Activated CD4-positive, alpha-beta T cell treated with anti-CD3 and anti-CD28 coated beads for 1 hour (primary cell): Measurements from ENCODE around the gene GALNT10.

Experiments
- DNase-seq: peaks from one replicate; pipeline ENCODE4 v3.0.0-alpha.2; 2020

Gene GALNT10

GRCh38 chr5:154393850-154394249, 203.3 kb downstream of the GALNT10 start:
- no peak for DNase-seq

GRCh38 chr5:154394307-154394706, 203.8 kb downstream of the GALNT10 start:
- no peak for DNase-seq

GRCh38 chr5:154395407-154396106, 205.0 kb downstream of the GALNT10 start:
- no peak for DNase-seq

GRCh38 chr5:154396128-154396527, 205.6 kb downstream of the GALNT10 start:
- DNase-seq = no peak

- no peak for DNase-seq
These were observed 207.3 kb downstream of the GALNT10 start for GRCh38 chr5:154397652-154398406.

GRCh38 chr5:154400678-154401077, 210.1 kb downstream of the GALNT10 start:
- no peak for DNase-seq

GRCh38 chr5:154401355-154401754, 210.8 kb downstream of the GALNT10 start:
- DNase-seq = no peak

GRCh38 chr5:154401931-154402330, 211.4 kb downstream of the GALNT10 start:
- DNase-seq = no peak

GRCh38 chr5:154402611-154403010, 212.1 kb downstream of the GALNT10 start:
- no peak for DNase-seq

- no peak for DNase-seq
These were observed 212.7 kb downstream of the GALNT10 start for GRCh38 chr5:154403234-154403633.

GRCh38 chr5:154403776-154404387, 213.3 kb downstream of the GALNT10 start:
- DNase-seq = no peak

- peak; percentile 48 for DNase-seq
These were observed 214.7 kb downstream of the GALNT10 start for GRCh38 chr5:154405078-154405792.

- DNase-seq = no peak
These were observed 215.7 kb downstream of the GALNT10 start for GRCh38 chr5:154406231-154406630.

GRCh38 chr5:154406826-154407225, 216.3 kb downstream of the GALNT10 start:
- no peak for DNase-seq

- DNase-seq = no peak
These were observed 218.3 kb downstream of the GALNT10 start for GRCh38 chr5:154408811-154409210.

GRCh38 chr5:154409230-154409840, 218.8 kb downstream of the GALNT10 start:
- DNase-seq = no peak

- no peak for DNase-seq
These were observed 219.5 kb downstream of the GALNT10 start for GRCh38 chr5:154410008-154410407.

GRCh38 chr5:154410786-154411185, 220.3 kb downstream of the GALNT10 start:
- no peak for DNase-seq

- DNase-seq = no peak
These were observed 220.8 kb downstream of the GALNT10 start for GRCh38 chr5:154411338-154411737.

GRCh38 chr5:154412316-154412715, 221.8 kb downstream of the GALNT10 start:
- DNase-seq = no peak

- DNase-seq = no peak
These were observed 222.4 kb downstream of the GALNT10 start for GRCh38 chr5:154412925-154413324.

GRCh38 chr5:154415114-154415513, 224.6 kb downstream of the GALNT10 start:
- no peak for DNase-seq

GRCh38 chr5:154418344-154418820, 227.8 kb downstream of the GALNT10 start:
- no peak for DNase-seq
